SK-N-SH (cell line): ENCODE measurements around the gene L3MBTL1. TPM values are rescaled to one million over a fixed set of nuclear protein-coding genes. Genes with fewer than 3 reads are reported as not detected.

Source experiments
- CTCF ChIA-PET: fragments of 300-600, 350-600 bp; formaldehyde crosslinking; extraction: SDS; loops from one replicate; lab custom pipeline; 2021; lab: Yijun Ruan, JAX
- POLR2A ChIA-PET: fragments of 350-600 bp; sonication (Branson Sonifier 250); formaldehyde crosslinking; extraction: SDS; loops from one replicate; lab custom pipeline; 2020; ENCODE audit warnings: antibody characterized with exemption, inconsistent platforms; lab: Yijun Ruan, JAX
- DNase-seq: peaks from one replicate; pipeline ENCODE4 v3.0.0; 2012
- H2AFZ ChIP-seq: fragments of 200-600 bp; sonication (generic); 2 replicates; pipeline ENCODE4 v1.8.1; 2016; ENCODE audit warnings: antibody characterized with exemption, mild to moderate bottlenecking, low read depth
- H3F3A ChIP-seq: fragments of 200-600 bp; sonication (generic); replicated peaks from 2 replicates; pipeline ENCODE3; 2016; ENCODE audit warnings: antibody characterized with exemption, mild to moderate bottlenecking; ENCODE audit not compliant: insufficient read depth
- H3K27ac ChIP-seq, 2 experiments: fragments of 200-500 bp in 1 of 2; fragments of 200-600 bp in 1 of 2; sonication (Bioruptor generic) in 1 of 2; sonication (generic), shearing (Covaris generic) in 1 of 2; 2 replicates each; pipeline versions ENCODE4 v1.5.1 to v1.6.1; 2014 to 2016; ENCODE audit warnings: low read depth in 2 of 2, inconsistent platforms in 1 of 2, low read length in 1 of 2, mild to moderate bottlenecking in 1 of 2, mixed read lengths in 1 of 2
- H3K27me3 ChIP-seq: fragments of 200-600 bp; sonication (generic), shearing (Covaris generic); 2 replicates; pipeline ENCODE4 v1.6.1; 2016; ENCODE audit warnings: mixed run types; ENCODE audit not compliant: insufficient read depth
- H3K36me3 ChIP-seq, 2 experiments: fragments of 200-500 bp in 1 of 2; fragments of 200-600 bp in 1 of 2; sonication (Bioruptor generic) in 1 of 2; sonication (generic) in 1 of 2; replicated peaks in 1 of 2; 2 replicates each; pipeline versions ENCODE3 to v1.5.1; 2014 to 2016; ENCODE audit warnings: low read length in 1 of 2, mild to moderate bottlenecking in 1 of 2; ENCODE audit not compliant: insufficient read depth in 2 of 2, control insufficient read depth in 1 of 2
- H3K4me1 ChIP-seq, 2 experiments: fragments of 200-500 bp in 1 of 2; fragments of 200-600 bp in 1 of 2; sonication (Bioruptor generic) in 1 of 2; sonication (generic), shearing (Covaris generic) in 1 of 2; 2 replicates each; pipeline versions ENCODE4 v1.5.1 to v1.6.1; 2014 to 2016; ENCODE audit warnings: low read depth in 1 of 2, low read length in 1 of 2, mixed run types in 1 of 2; ENCODE audit not compliant: insufficient read depth in 2 of 2, control insufficient read depth in 1 of 2
- H3K4me2 ChIP-seq: fragments of 200-600 bp; sonication (generic), shearing (Covaris generic); 2 replicates; pipeline ENCODE4 v1.6.1; 2017; ENCODE audit warnings: mixed run types
- H3K4me3 ChIP-seq, 2 experiments: fragments of 200-500 bp in 1 of 2; fragments of 200-600 bp in 1 of 2; sonication (Bioruptor generic) in 1 of 2; sonication (generic), shearing (Covaris generic) in 1 of 2; 2 replicates each; pipeline versions ENCODE4 v1.5.1 to v1.8.1; 2014 to 2016; ENCODE audit warnings: low read depth in 2 of 2, inconsistent platforms in 1 of 2, low read length in 1 of 2, mild to moderate bottlenecking in 1 of 2, mixed read lengths in 1 of 2, moderate library complexity in 1 of 2
- H3K79me2 ChIP-seq: fragments of 200-600 bp; sonication (generic); 2 replicates; pipeline ENCODE4 v1.8.1; 2017; ENCODE audit warnings: mild to moderate bottlenecking; ENCODE audit not compliant: insufficient read depth
- H3K9ac ChIP-seq: fragments of 200-600 bp; sonication (generic); 2 replicates; pipeline ENCODE4 v1.6.1; 2017; ENCODE audit warnings: mixed run types
- H3K9me2 ChIP-seq: fragments of 200-600 bp; sonication (generic); 2 replicates; pipeline ENCODE4 v1.6.1; 2017; ENCODE audit warnings: mixed run types
- H3K9me3 ChIP-seq: fragments of 200-600 bp; sonication (generic); 2 replicates; pipeline ENCODE4 v1.6.1; 2017; ENCODE audit warnings: mixed run types, mild to moderate bottlenecking, moderate library complexity
- H4K20me1 ChIP-seq: fragments of 200-600 bp; sonication (generic); 2 replicates; pipeline ENCODE4 v1.6.1; 2017; ENCODE audit warnings: mild to moderate bottlenecking, mixed run types; ENCODE audit not compliant: insufficient read depth
- CTCF ChIP-seq: fragments of 200-600 bp; sonication (generic); IDR thresholded peaks from 2 replicates; pipeline ENCODE4 v1.6.1; 2017; ENCODE audit warnings: antibody characterized with exemption, mild to moderate bottlenecking, moderate library complexity
- EP300 ChIP-seq, 2 experiments: IDR thresholded peaks; 2 replicates each; pipeline versions ENCODE4 v1.4.0 to v1.6.1; 2012; ENCODE audit warnings: borderline replicate concordance in 1 of 2, low read depth in 1 of 2, low read length in 1 of 2
- EZH2phosphoT487 ChIP-seq: fragments of 200-600 bp; sonication (generic); IDR thresholded peaks from 2 replicates; pipeline ENCODE4 v1.6.1; 2017; ENCODE audit warnings: low read depth, mixed run types, mild to moderate bottlenecking, antibody characterized with exemption, moderate library complexity, borderline replicate concordance
- FOXM1 ChIP-seq: IDR thresholded peaks from 2 replicates; pipeline ENCODE4 v1.4.0; 2012; ENCODE audit warnings: low read depth, mild to moderate bottlenecking
- GABPA ChIP-seq: IDR thresholded peaks from 2 replicates; pipeline ENCODE4 v1.4.0; 2012; ENCODE audit warnings: low read depth, mild to moderate bottlenecking
- JUND ChIP-seq: IDR thresholded peaks from 2 replicates; pipeline ENCODE4 v1.4.0; 2012
- MXI1 ChIP-seq: IDR thresholded peaks from 2 replicates; pipeline ENCODE4 v1.6.1; 2012; ENCODE audit warnings: mild to moderate bottlenecking, low read depth, low read length, improper control_type of control experiment
- NRF1 ChIP-seq: IDR thresholded peaks from 2 replicates; pipeline ENCODE4 v1.6.1; 2012; ENCODE audit warnings: low read depth, mild to moderate bottlenecking, low read length
- POLR2AphosphoS5 ChIP-seq: IDR thresholded peaks from 2 replicates; pipeline ENCODE4 v1.6.1; 2012; ENCODE audit warnings: low read depth, low read length
- RAD21 ChIP-seq: IDR thresholded peaks from 2 replicates; pipeline ENCODE4 v1.6.1; 2012; ENCODE audit warnings: mild to moderate bottlenecking, low read length
- SMC3 ChIP-seq: IDR thresholded peaks from 2 replicates; pipeline ENCODE4 v1.6.1; 2012; ENCODE audit warnings: low read depth, low read length, improper control_type of control experiment
- TCF12 ChIP-seq: IDR thresholded peaks from 2 replicates; pipeline ENCODE4 v1.4.0; 2012
- USF1 ChIP-seq: IDR thresholded peaks from 2 replicates; pipeline ENCODE4 v1.4.0; 2012; ENCODE audit warnings: low read depth, borderline replicate concordance
- USF2 ChIP-seq: fragments of 150-350 bp; IDR thresholded peaks from 2 replicates; pipeline ENCODE4 v1.6.1; 2017; ENCODE audit warnings: antibody characterized with exemption, low read length, low read depth, borderline replicate concordance
- ZBTB33 ChIP-seq: IDR thresholded peaks from 2 replicates; pipeline ENCODE4 v1.4.0; 2012; ENCODE audit warnings: low read depth, borderline replicate concordance
- WGBS: methylation state at CpG from one replicate; pipeline ENCODE4 v1.1.6; 2017; ENCODE audit warnings: low lambda C conversion rate; 5-methylcytosine and 5-hydroxymethylcytosine counted together
- polyA plus RNA-seq, 3 experiments: library from polyadenylated mRNA; depleted of rRNA; stranded (reverse); fragments of >200 nt; gene quantifications; 2 replicates each; pipeline ENCODE4 v1.2.3, GENCODE V29; 2012
- TF ChIP-seq, protein P1 (sequence below): IDR thresholded peaks from 2 replicates; pipeline ENCODE4 v1.4.0; 2012; ENCODE audit warnings: low read depth

The L3MBTL1 gene
- polyA plus RNA-seq, 1 of the 3 experiments (the other 2 are of a cell fraction): 8.9 TPM

DNA sequence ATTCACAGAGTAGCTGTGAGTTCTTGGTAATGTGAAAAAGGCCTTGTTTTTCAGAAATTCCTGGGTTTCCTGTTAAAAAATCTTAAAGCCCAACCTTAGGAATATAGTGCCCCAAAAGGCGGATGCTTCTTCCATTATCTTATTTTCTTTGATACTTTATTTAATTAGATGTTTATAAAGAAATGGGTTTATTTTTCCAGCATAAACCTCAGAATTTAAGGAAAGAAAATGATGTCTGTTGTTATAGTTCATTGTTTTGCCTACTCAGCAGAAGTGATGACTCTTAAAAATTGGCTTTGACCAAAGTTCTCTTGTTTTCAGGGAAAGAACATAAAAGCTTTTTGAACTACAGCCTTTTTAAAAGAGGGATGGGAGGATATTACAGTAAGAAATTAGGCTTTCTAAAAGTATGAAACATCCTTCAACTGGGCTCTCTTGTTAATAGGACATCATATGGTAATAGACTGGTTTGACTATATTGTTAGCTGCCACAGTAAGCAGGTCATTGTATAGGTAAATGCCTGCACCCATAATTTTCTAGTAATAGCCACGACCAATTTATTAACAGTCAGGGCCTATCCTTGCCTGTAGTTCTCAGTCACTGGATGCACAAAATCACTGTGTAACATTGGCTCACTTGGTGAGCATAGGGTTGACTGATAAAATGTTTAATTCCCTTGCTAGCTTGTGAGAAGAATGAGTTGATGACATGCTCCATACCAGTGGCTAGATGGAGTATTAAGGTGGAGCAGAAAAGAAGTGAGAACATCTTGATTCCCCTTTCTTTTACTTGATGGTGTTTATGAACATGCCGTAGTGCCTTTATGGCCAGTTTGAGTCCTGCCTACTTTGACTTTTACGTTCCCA is 44.6 kb upstream of the L3MBTL1 start:
- H3F3A ChIP-seq: peaks cover 63% of the 10 kb centered on the region
- DNase-seq: no peak
- H3K9me3 ChIP-seq: no peaks in the 10 kb centered on the region
- peaks cover 66 to 84% of the 10 kb centered on the region in 2 experiments for H3K36me3 ChIP-seq
- no peaks in the 10 kb centered on the region for H3K27me3 ChIP-seq
- no peak overlapping the region for H3K4me3 ChIP-seq
- TF ChIP-seq EZH2phosphoT487 (no peak), GABPA (no peak), SMC3 (no peak), USF1 (no peak), USF2 (no peak), JUND (no peak), MXI1 (no peak), CTCF (no peak)
- TF ChIP-seq, all 33 proteins: peak for 0
- CTCF ChIA-PET: interaction anchor here (0.8 to 2.5 kb wide), 3 partner anchors 13 to 23 kb away, joined by 3 to 6 read pairs (median 3); no protein-coding TSS in a partner anchor
- POLR2A ChIA-PET: no interaction called here
- no peak overlapping the region for H2AFZ ChIP-seq
- H3K9ac ChIP-seq: no peak overlapping the region
- peaks cover 78% of the 10 kb centered on the region for H4K20me1 ChIP-seq
- peaks cover 73% of the 10 kb centered on the region for H3K79me2 ChIP-seq
- 0 out of 2 replicates have a peak overlapping the region, but pooled peaks have one; percentile 6 for H3K4me2 ChIP-seq
- 94% methylated on average over 4 of the region's 4 CpGs for WGBS
- H3K9me2 ChIP-seq: no peaks in the 10 kb centered on the region
- H3K4me1 ChIP-seq: peaks cover 9 to 10% of the 10 kb centered on the region in 2 experiments; a peak in 3 of 4 replicates
- H3K27ac ChIP-seq: 0 out of 4 replicates have a peak overlapping the region, but pooled peaks have one; percentile 5 to 10

GRCh38 chr20:43463527-43464218 is 43.8 kb upstream of the L3MBTL1 start:
- ChIA-PET POLR2A (no interaction called here), CTCF (interaction anchor here (1.5 to 2.5 kb wide), 2 partner anchors 12 to 15 kb away, joined by 3 to 6 read pairs; no protein-coding TSS in a partner anchor)
- WGBS: 86% methylated on average over 3 of the region's 3 CpGs
- Histone ChIP-seq H3K27ac (0 out of 4 replicates have a peak overlapping the region, but pooled peaks of 1 of the 2 experiments have one; percentile 10), H3K27me3 (no peaks in the 10 kb centered on the region), H4K20me1 (peaks cover 75% of the 10 kb centered on the region), H3K79me2 (peaks cover 65% of the 10 kb centered on the region), H3K4me2 (no peak overlapping the region), H3K4me1 (peaks cover 9 to 10% of the 10 kb centered on the region in 2 experiments; a peak in 3 of 4 replicates), H3K9me2 (no peaks in the 10 kb centered on the region), H3F3A (peaks cover 63% of the 10 kb centered on the region), H3K9me3 (no peaks in the 10 kb centered on the region), H2AFZ (no peak overlapping the region), H3K4me3 (no peak overlapping the region), H3K9ac (no peak overlapping the region), H3K36me3 (peaks cover 66 to 89% of the 10 kb centered on the region in 2 experiments)
- no peak for DNase-seq
- TF ChIP-seq RAD21: no peak
- no peak for TF ChIP-seq ZBTB33
- no peak for TF ChIP-seq GABPA
- no peak for TF ChIP-seq POLR2AphosphoS5
- no peak for TF ChIP-seq USF1
- TF ChIP-seq NRF1: no peak
- no peak for TF ChIP-seq EP300 (IDR thresholded peaks at IDR 0.05; ENCODE audit: borderline replicate concordance in 1 of 2, low read depth in 1 of 2, low read length in 1 of 2)
- TF ChIP-seq FOXM1: no peak
- TF ChIP-seq, protein P1, sequence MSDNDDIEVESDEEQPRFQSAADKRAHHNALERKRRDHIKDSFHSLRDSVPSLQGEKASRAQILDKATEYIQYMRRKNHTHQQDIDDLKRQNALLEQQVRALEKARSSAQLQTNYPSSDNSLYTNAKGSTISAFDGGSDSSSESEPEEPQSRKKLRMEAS: no peak
- TF ChIP-seq TCF12: no peak
